ENCODE results near the gene RFX4.

Gene RFX4

DNA sequence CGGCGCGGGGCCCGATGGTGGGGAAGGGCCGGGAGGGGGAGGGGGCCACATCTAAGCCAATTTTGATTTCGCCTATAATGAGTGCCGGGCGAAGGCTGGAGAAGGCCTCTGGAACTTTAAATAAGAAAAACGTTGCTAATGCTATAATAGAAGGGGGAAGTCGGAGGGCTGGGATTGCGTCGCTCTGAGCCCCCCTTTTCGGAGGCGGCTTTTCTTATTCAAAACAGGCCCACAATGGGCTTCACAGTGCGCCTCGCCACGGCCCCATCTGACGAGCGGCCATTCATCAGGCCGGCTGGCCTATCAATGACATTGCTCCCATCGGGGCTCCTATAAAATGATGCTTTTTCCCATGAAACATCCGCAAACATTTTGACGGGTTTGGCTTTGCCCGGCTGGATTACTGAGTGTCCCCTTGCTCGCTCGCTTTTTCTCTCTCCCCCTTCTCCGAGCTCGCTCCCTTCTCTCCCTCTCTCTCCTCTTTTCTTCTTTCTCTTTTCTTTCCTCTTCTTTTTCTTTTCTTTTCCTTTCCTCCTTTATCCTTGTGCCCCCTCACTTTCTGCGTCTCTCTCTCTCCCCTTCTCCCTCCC, at the start of gene RFX4:
RFX4 (plus strand) TSS at position 364 of the 590 bp plus-strand sequence. CDS start 317 bp downstream, outside the sequence.
- no peaks in the 10 kb centered on the region for H3K9me3 Mint-ChIP-seq
- DNase-seq (ENCODE audit: low spot score in 2 of 2) (no peak), ATAC-seq (ENCODE audit: low read depth) (no peak)
- H3K4me1 Mint-ChIP-seq, result peaks cover 13% of the 10 kb centered on the region
- peak within 1 kb of the TSS; percentile 66 for H3K4me3 Mint-ChIP-seq
- peaks cover 25% of the 10 kb centered on the region for H3K27me3 Mint-ChIP-seq
- H3K27ac Mint-ChIP-seq, result no peak within 1 kb of the TSS
- no peaks in the 10 kb centered on the region for H3K36me3 Mint-ChIP-seq

DNA sequence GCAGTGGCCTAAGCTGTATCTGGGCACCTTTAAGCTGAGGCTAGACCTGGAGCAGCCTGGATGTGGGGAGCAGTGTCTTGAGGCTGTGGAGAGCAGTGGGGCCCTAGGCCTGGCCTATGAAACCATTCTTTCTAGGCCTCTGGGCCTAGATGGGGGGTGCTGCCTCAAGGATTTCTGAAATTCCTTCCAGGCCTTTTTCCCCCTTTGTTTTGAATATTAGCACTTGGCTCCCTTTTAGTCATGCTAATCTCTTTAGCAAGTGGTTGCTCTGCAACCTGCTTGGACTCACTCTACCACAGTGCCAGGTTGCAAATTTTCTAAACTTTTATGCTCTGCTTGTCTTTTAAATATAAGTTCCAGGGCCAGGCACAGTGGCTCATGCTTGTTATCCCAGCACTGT, 41.6 kb upstream of the RFX4 start:
- peaks cover 6% of the 10 kb centered on the region for H3K27me3 Mint-ChIP-seq
- H3K9me3 Mint-ChIP-seq, result peaks cover 9% of the 10 kb centered on the region
- H3K4me3 Mint-ChIP-seq, result no peak overlapping the region
- DNase-seq (ENCODE audit: low spot score in 2 of 2), result no peak
- no peak overlapping the region for H3K27ac Mint-ChIP-seq
- ATAC-seq (ENCODE audit: low read depth), result no peak
- H3K36me3 Mint-ChIP-seq, result peaks cover 9% of the 10 kb centered on the region
- H3K4me1 Mint-ChIP-seq, result no peaks in the 10 kb centered on the region

DNA sequence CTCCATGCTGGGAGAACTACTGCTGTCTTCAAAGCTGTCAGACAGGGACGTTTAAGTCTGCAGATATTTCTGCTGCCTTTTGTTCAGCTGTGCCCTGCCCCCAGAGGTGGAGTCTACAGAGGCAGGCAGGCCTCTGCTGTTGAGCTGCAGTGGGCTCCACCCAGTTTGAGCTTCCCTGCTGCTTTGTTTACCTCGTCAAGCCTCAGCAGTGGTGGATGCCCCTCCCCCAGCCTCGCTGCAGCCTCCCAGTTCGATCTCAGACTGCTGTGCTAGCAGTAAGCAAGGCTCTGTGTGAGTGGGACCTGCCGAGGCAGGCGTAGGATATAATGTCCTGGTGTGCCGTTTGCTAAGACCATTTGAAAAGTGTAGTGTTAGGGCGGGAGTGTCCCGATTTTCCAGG, 31.4 kb upstream of the RFX4 start:
- Mint-ChIP-seq H3K27ac (no peak overlapping the region), H3K9me3 (peaks cover 11% of the 10 kb centered on the region), H3K4me3 (no peak overlapping the region), H3K27me3 (peaks cover 10% of the 10 kb centered on the region), H3K4me1 (no peaks in the 10 kb centered on the region), H3K36me3 (no peaks in the 10 kb centered on the region)
- ATAC-seq (ENCODE audit: low read depth) (no peak), DNase-seq (ENCODE audit: low spot score in 2 of 2) (no peak)

DNA sequence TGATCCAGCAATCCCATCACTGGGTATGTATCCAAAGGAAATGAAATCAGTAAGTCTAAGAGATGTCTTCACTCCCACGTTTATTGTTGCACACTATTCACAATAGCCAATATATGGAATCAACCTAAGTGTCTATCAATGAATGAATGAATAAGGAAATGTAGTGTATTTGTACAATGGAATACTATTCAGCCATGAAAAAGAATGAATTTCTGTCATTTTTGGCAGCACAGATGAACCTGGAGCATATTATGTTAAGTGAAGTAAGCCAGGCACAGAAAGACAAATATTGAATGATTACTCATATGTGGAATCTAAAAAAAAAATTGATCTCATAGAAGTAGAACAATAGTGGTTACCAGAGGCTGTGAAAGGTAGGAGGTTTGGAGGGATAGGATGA, 30.6 kb upstream of the RFX4 start:
- Mint-ChIP-seq H3K36me3 (no peaks in the 10 kb centered on the region), H3K4me1 (no peaks in the 10 kb centered on the region), H3K9me3 (peaks cover 10% of the 10 kb centered on the region), H3K4me3 (no peak overlapping the region), H3K27ac (no peak overlapping the region), H3K27me3 (peaks cover 14% of the 10 kb centered on the region)
- no peak for DNase-seq (ENCODE audit: low spot score in 2 of 2)
- no peak for ATAC-seq (ENCODE audit: low read depth)

DNA sequence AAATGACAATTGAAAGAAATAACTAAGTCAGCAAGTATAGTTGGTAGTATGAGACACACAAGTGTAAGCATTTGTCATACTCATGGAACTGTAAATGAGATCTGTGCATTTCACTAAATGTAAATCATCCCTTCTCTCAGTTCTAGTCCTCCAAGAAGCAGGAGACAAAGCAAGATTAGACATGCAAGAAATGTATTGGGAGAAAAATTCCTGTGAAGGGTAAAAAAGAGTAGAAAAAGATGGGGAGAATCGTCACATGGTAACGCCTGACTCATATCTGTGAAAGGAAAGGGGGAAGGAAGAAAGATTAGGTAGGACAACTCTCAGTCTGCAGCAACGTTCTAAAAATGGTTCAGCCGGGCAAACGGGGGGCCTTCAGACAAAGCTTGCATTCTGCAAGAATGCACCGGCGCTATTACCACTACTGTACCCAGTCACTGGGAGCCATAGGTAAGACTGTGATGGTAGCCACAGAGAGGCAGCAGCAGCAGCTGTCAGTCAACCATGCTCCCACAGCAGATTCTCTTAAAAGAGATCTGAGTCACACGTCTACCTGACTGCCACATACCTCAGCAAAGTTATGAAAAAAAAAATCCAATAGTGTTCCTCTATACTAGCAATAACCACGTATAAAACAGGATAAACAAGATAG, 18.0 kb upstream of the RFX4 start:
- H3K27ac Mint-ChIP-seq, result no peak overlapping the region
- H3K9me3 Mint-ChIP-seq, result peaks cover 2% of the 10 kb centered on the region
- ATAC-seq (ENCODE audit: low read depth) (no peak), DNase-seq (ENCODE audit: low spot score in 2 of 2) (no peak)
- H3K4me1 Mint-ChIP-seq, result no peaks in the 10 kb centered on the region
- H3K27me3 Mint-ChIP-seq, result peaks cover 12% of the 10 kb centered on the region
- no peaks in the 10 kb centered on the region for H3K36me3 Mint-ChIP-seq
- no peak overlapping the region for H3K4me3 Mint-ChIP-seq

DNA sequence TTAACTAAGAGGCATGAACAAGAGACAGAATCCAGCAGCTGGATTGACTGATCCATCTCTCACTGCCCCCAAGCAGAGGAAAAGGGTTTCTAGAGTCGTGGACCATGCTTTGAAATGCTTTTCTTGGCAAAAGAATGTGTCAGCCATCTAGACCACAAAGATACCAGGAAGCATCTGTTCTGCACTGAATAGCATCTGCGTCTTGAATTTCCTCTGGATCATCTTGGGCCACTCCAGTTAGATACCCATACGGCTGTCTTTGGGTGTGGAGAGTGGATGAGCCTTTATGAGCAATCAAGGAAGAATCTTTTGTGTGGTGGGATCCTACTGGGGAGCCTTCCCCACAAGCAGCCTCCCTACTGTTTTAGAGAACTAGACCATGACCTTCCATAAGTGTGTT, 16.0 kb upstream of the RFX4 start:
- no peak overlapping the region for H3K27ac Mint-ChIP-seq
- no peaks in the 10 kb centered on the region for H3K36me3 Mint-ChIP-seq
- H3K4me3 Mint-ChIP-seq, result no peak overlapping the region
- H3K9me3 Mint-ChIP-seq, result peaks cover 6% of the 10 kb centered on the region
- no peaks in the 10 kb centered on the region for H3K4me1 Mint-ChIP-seq
- DNase-seq (ENCODE audit: low spot score in 2 of 2) (no peak), ATAC-seq (ENCODE audit: low read depth) (no peak)
- peaks cover 17% of the 10 kb centered on the region for H3K27me3 Mint-ChIP-seq

DNA sequence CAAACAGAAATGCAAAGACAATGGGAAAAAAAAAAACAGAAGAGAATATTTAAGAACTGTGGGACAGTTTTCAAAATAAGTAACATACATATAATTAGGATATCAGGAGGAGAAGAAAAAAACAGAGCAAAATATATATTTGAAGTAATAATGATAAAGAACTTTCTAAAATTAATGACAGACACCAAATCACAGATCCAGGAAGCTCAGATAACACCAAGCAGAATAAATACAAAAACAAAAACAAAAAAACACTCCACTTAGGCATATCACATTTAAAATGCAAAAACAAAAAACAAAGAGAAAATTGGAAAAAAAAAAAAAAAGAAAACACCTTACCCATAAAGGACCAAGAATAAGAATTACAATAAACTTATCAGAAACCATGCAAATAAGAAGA, 9.6 kb upstream of the RFX4 start:
- Mint-ChIP-seq H3K4me3 (no peak overlapping the region), H3K27me3 (peaks cover 18% of the 10 kb centered on the region), H3K36me3 (no peaks in the 10 kb centered on the region), H3K9me3 (peaks cover 6% of the 10 kb centered on the region), H3K4me1 (no peaks in the 10 kb centered on the region), H3K27ac (no peak overlapping the region)
- ATAC-seq (ENCODE audit: low read depth) (no peak), DNase-seq (ENCODE audit: low spot score in 2 of 2) (no peak)

DNA sequence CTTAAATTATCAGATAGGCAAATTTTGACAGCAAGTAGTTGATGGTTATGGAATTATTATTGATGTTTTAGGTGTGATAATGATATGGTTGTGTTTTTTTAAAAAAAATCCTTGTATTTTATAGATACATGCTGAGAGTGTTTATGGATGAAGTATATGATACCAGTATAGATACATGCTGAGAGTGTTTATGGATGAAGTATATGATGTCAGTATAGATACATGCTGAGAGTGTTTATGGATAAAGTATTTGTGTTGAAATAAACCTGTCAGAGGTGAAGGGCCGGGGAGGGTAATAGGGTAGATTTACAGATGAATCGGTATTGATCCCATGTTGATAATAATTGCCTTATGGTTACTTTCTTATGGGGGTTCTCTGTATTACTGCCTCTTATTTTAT, 6.0 kb upstream of the RFX4 start:
- Mint-ChIP-seq H3K9me3 (no peaks in the 10 kb centered on the region), H3K4me3 (no peak overlapping the region), H3K27ac (no peak overlapping the region), H3K36me3 (no peaks in the 10 kb centered on the region), H3K4me1 (peaks cover under 1% of the 10 kb centered on the region), H3K27me3 (peaks cover 20% of the 10 kb centered on the region)
- DNase-seq (ENCODE audit: low spot score in 2 of 2) (no peak), ATAC-seq (ENCODE audit: low read depth) (no peak)

DNA sequence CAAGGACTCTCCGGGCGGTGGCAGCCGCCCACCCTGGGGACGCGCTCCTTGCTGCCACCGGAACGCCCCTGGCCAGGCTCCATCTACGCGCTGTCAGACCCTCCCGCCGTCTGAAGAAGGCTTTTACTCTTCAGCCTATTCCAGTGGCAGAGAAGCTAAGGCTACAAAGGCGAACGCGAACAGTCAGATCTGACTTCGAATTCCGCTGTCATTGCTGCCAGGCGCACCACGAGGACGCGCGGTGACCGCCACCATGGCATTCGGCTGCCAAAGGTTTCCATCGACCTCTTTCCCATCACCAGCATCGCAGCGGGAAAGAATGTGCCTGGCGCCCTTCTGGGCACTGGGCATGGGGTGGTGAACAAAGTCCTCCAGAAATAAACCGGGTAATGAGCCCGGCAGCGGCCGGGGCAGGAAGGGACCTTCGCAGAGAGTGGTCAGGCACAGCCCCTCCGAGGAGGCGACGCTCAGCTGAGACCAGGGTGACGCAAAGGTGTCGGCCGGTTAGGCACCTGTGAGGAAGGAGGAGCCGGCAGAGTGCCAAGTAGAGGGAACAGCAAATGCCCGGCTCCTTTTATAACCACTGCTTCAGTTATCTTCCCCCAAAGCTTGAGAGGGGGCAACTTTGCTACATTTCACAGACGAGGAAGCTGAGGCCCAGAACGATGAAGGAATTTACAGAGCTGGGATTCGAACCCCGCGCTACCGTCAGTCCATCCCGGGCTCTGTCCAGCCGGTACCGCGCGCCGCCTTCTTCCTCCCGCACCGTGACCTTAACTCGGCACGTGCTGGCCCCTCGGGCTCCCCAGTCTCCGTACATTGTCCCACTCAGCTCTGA, 1.9 kb upstream of the RFX4 start:
- no peaks in the 10 kb centered on the region for H3K9me3 Mint-ChIP-seq
- H3K36me3 Mint-ChIP-seq, result no peaks in the 10 kb centered on the region
- H3K4me1 Mint-ChIP-seq, result peaks cover 13% of the 10 kb centered on the region
- DNase-seq (ENCODE audit: low spot score in 2 of 2) (no peak), ATAC-seq (ENCODE audit: low read depth) (no peak)
- peaks cover 28% of the 10 kb centered on the region for H3K27me3 Mint-ChIP-seq
- H3K27ac Mint-ChIP-seq, result no peak overlapping the region
- H3K4me3 Mint-ChIP-seq, result no peak overlapping the region

DNA sequence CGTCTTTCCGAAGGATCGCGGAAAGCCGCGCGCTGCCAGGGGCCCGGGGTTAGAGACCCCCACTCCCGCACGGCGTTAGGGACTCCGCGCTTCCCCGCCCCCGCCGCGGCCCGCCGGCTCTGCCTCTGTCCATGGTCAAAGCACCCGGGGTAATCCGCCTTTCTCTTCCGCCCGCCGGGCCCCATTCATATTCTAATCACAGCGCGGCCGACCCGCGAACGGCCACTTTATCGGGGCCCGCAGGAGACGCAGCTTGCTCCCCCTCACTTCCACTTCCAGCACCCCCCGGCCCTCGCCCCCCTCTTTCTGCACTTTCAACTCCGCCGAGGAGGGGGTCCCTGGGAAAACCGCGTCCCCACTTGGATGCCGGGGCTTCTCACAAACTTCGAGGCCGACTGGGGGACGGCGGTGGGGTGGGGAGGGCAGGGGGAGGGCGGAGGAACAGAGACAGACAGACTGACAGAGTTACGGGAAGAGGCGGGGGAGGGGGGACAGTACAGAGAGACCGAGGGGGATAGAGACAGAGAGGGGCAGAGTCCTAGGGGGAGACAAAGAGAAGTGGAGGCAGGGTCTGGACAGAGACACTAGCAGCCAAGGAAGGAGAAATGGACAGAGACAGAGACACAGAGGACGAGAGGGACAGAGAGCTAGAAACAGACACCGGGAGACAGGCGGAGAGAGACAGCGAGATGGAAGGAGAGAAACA, 1.1 kb upstream of the RFX4 start:
- peak overlapping the region; percentile 39 for H3K4me3 Mint-ChIP-seq
- no peak for DNase-seq (ENCODE audit: low spot score in 2 of 2)

DNA sequence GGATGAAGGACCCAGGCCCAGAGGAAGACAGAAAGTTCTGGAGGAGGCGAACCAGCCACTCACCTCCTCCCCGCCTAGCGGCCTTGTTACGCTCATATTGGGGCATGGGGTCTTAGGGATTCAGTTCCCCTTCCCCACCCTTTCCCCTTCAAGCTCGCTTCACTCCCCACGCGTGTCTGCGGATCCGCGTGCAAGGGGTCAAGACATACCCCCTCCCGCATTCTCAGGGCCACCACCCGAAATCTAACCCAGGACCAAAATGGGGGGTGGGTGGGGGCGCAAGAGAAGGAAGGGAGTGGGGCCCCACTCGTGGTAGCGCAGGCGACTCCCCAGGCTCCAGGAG, 584 bp upstream of the RFX4 start:
- H3K27me3 Mint-ChIP-seq, result peaks cover 25% of the 10 kb centered on the region
- H3K4me3 Mint-ChIP-seq, result peak overlapping the region; percentile 39
- peaks cover 13% of the 10 kb centered on the region for H3K4me1 Mint-ChIP-seq
- DNase-seq (ENCODE audit: low spot score in 2 of 2) (no peak), ATAC-seq (ENCODE audit: low read depth) (no peak)
- no peaks in the 10 kb centered on the region for H3K36me3 Mint-ChIP-seq
- H3K9me3 Mint-ChIP-seq, result no peaks in the 10 kb centered on the region
- H3K27ac Mint-ChIP-seq, result no peak overlapping the region

More for the DNA sequence above, 1.1 kb upstream of the RFX4 start:
- peaks cover 25% of the 10 kb centered on the region for H3K27me3 Mint-ChIP-seq
- H3K9me3 Mint-ChIP-seq, result no peaks in the 10 kb centered on the region
- peaks cover 13% of the 10 kb centered on the region for H3K4me1 Mint-ChIP-seq
- H3K27ac Mint-ChIP-seq, result no peak overlapping the region
- H3K36me3 Mint-ChIP-seq, result no peaks in the 10 kb centered on the region
- ATAC-seq (ENCODE audit: low read depth), result no peak

DNA sequence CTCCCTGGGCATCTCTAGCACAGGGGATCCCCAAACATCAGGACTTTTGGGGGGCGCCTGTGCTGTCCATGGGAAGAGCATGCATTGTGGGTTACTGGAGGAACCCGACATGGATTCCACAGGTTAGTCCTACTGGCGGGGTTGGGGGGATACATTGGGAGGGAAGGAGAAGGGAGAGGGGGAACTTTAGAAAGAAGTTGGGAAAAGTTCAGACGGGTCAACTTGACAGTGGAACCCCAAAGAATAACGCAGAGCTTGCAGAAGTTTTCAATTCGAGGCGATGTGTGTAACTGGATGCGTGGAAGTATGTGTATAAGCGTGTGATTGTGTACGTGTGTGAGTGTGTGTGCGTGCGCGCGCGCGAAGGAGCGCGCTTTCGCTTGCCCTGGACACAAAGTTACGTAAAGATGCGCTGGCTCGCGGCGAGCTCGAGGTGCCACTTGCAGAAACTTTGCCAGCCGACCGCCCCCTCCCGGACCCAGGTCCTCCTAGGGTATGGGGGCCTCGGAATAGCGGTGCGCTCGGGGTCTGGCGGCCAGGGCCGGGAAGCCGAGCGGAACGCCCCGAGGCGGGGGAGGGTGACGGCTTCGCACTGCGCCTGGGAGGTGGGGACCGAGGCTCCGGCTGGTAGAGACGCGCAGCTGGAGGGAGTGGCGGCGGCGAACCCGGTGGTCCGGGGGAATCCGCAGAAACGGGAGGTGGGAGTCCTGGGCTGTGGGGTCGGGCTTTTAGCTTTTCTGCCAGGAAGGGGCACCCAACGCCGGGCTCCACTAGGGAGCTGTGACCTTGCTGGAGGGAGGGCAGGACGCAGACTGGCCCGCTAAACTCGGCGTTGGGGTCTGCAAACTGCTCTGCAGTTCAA, 669 bp downstream of the RFX4 start:
- Mint-ChIP-seq H3K27me3 (peaks cover 27% of the 10 kb centered on the region), H3K36me3 (no peaks in the 10 kb centered on the region), H3K4me1 (peaks cover 13% of the 10 kb centered on the region), H3K9me3 (no peaks in the 10 kb centered on the region), H3K27ac (no peak overlapping the region), H3K4me3 (peak overlapping the region; percentile 66)
- ATAC-seq (ENCODE audit: low read depth), result no peak
- no peak for DNase-seq (ENCODE audit: low spot score in 2 of 2)
